ENCODE results near the gene LRRC55.

GRCh38 chr11:57175478-57175877 lies 6.3 kb upstream of the LRRC55 start:
- no peak for TF ChIP-seq USF2 (IDR thresholded peaks at IDR 0.05)
- TF ChIP-seq POLR2A (IDR thresholded peaks at IDR 0.05; ENCODE audit: low read length), result no peak
- no peak for TF ChIP-seq RAD21 (conservative IDR thresholded peaks at IDR 0.05 in 1 of 2, IDR thresholded peaks at IDR 0.05 in 1 of 2)
- no peak for TF ChIP-seq NPAS2 (CRISPR knock-in tag; IDR thresholded peaks at IDR 0.05; ENCODE audit: borderline replicate concordance)
